GM21723 (cell line): ENCODE measurements around the gene BRD7.

Experiments
- ATAC-seq: cut with Tn5 transposase; IDR thresholded peaks from one replicate; pipeline ENCODE4 v1.9.1; 2021; ENCODE audit warnings: mild to moderate bottlenecking, moderate library complexity; ENCODE audit not compliant: unreplicated experiment

The BRD7 gene

DNA sequence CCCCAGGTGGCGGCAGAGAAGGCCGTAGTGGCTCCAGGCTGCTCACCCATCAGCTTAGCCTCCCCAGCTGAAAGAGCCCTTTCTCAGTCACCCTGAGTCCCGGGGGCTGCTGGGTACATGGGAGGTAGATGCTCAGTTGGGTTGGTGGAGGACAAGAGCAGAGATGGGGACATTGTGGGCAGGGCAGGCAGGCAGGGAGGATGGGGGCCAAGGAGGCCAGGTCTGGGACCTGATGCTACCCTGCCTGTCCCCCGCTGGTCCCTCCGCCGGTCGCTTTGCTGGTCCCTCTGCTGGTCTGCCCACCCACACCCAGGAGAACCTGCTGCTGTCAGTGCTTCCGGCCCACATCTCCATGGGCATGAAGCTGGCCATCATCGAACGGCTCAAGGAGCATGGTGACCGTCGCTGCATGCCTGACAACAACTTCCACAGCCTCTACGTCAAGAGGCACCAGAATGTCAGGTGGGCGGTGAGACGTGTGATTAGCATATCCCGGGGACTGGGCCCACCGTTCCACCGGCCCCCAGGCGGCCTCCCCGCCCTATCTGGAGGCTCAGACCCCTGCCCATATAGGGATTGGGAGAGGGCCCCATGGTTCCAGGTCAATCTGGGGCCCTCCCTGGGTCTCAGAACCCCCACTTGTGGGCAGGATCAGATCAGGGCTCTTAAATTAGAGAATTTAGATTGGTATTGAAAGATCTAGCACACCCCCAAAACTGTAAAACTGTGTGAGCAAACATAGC, 75.6 kb downstream of the BRD7 start:
- ATAC-seq = no peak

DNA sequence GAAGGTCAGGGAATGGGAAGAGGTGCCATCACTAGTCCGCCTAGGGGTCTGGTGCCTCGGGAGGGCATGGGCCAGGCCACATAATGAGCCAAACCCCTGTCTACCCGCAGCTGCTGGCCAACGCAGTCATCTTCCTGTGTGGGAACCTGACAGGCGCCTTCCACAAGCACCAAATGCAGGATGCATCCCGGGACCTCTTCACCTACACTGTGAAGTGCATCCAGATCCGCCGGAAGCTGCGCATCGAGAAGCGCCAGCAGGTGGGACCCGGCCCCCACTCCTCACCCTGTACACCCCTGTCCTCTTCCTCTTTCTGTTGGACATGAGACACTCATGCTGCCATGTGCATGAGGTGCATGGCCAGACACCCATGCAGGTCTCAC, 76.2 kb downstream of the BRD7 start:
- no peak for ATAC-seq

DNA sequence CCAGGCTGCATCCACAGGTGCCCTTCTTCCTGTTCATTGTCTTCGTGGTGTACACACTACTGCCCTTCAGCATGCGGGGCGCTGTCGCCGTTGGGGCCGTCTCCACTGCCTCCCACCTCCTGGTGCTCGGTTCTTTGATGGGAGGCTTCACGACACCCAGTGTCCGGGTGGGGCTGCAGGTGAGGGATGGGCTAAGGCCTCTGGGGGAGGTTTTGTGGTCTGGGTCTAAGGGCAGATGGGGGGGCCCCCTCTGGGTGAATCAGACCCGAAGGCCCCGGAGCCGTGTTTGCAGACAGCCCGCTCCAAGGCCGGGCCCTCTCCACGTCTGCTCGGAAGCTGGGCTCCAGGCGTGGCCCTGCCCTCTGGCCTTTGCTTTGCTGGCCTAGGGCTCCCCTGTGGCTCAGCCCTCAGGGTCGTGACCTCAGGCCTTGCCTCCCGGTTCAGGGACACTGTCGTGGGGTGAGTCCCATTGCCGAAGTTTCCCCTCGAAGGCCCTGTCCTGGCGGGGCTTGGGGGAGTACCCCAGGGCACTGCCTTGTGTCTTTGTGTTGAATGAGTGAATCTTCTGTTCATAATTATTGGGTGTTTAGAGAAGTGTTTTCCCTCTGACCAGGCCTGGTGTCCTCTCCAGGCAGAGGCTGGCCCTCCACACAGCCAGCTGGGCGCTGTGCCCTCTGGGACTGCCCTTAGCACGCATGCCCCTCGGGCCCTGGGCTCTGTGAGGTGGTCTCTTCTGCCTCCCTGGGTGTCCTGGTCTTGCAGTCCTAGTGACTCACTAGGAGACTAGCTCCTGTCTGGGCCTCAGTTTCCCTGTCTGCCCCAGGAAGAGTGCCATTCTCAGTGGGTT, 76.8 kb downstream of the BRD7 start:
- ATAC-seq = no peak

DNA sequence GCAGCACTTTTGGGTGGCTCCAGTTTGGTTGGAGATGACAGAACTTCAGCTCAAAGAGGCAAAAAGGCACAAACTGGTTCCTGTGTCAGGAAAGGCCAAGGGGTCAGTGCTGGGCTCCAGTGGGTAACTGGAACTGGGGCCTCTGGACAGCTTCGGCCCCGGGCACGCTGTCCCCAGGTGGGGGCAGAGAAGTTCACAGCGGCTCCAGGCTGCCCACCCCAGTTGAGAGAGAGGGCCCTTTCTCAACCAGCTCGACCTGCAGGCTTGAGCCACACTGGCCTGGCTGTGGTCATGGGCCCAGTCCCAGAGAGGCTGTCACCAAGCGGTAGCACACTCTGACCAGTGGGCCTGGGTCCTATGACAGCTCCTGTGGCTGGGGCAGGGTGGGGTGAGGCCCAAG, 77.9 kb downstream of the BRD7 start:
- no peak for ATAC-seq

DNA sequence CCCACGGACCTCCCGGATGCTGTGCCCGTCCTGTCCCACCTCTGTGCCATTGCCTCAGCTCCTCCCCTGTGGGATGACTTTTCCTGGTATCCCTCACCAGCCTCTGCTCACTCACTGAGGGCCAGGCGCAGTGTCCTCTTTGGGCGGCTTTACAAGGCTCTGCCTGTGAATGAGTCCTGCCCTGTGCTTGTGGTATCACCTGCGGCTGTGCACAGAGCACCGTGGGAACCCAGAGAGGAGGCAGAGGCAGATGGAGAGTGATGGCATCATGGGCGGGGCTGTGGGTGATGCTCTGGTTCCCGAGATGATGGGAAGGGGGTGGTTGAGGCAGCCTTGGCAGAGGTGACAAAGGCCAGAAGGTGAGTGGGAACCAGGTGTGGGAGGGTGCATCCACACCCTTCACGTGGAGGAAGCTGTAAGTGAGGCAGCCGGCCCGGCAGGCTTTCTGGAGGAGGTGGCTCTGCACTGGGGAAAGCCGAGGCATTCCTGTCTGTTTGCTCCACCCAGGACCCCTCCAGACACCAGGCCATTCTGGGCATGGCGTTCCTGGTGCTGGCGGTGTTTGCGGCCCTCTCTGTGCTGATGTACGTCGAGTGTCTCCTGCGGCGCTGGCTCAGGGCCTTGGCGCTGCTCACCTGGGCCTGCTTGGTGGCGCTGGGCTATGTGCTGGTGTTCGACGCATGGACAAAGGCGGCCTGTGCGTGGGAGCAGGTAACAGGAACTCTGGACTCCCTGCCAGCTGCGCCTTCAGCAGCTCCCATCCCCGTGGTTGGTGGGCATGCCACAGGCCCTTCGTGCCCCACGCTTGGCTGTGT, 78.6 kb downstream of the BRD7 start:
- ATAC-seq = no peak

DNA sequence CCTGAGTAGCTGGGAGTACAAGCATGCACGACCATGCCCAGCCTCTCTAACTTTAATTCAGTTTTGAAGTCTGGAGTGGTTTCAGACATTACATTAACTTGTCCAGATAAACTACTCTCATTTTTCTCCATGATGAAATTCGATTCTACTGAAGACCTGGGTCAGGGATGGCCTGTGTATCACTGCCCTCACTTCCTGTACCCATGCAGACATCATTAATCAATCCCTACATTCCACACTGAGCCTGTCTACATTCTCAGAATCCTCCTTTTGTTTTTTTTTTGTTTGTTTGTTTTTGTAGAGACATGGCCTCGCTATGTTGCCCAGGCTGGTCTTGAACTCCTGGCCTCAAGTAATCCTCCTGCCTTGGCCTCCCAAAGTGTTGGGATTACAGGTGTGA, 79.9 kb downstream of the BRD7 start:
- no peak for ATAC-seq

DNA sequence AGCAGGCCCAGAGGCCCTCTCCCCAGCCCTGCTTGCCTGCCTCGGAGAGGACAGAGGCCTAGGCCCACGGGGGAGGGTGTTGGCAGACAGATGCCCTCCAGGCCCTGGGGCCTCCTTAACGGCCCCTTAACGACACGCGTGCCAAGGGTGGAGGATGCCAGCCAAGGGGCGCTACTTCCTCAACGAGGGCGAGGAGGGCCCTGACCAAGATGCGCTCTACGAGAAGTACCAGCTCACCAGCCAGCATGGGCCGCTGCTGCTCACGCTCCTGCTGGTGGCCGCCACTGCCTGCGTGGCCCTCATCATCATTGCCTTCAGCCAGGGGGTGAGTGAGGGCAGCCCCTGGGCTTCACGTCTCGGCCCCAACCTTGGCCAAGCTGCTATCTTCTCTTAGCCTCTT, 80.8 kb downstream of the BRD7 start:
- no peak for ATAC-seq

DNA sequence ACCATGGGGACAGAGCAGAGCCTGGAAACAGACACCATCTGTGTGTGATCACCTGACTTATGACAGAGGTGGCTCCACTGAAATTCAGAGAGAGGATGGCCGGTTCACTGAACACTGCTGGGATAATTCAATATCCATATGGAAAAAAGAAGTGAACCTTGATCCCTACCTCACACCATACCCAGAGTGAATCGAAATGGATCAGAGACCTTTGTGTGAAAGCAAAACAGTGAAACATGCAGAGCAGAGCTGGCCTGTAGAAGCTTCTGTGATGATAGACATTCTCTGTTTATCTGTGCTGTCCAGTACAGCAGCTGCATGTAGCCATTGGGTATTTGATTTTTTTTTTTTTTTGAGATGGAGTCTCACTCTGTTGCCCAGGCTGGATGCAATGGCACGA, 82.1 kb downstream of the BRD7 start:
- ATAC-seq = no peak

DNA sequence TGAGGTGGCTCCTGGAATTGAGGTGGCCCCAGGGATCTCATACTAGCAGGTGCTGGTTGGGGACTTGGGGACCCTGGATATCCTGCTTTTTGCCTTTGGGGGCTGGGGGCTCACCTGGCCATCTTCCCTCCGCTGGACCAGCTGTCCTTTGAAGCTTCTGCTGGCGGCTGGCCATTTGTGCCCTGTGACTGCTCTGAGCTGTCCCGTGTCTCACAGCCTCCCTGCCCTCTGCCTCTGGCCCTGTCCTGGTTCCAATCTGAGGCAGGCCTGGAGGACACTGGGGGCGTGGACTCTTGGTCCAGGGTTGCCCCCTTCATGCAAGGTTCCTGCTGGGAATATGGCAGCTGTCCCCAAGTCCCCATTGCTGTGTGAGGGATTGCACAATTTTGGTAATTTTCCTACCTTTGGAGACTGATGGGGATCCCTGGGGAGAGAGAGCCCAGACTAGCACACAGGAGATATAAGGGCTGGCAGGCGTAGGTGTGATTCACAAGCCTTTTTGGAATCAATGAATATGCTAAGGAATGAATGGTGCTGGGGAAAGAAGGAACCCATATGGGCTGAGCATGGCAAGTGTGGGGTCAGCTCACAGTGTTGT, 83.3 kb downstream of the BRD7 start:
- ATAC-seq = no peak

DNA sequence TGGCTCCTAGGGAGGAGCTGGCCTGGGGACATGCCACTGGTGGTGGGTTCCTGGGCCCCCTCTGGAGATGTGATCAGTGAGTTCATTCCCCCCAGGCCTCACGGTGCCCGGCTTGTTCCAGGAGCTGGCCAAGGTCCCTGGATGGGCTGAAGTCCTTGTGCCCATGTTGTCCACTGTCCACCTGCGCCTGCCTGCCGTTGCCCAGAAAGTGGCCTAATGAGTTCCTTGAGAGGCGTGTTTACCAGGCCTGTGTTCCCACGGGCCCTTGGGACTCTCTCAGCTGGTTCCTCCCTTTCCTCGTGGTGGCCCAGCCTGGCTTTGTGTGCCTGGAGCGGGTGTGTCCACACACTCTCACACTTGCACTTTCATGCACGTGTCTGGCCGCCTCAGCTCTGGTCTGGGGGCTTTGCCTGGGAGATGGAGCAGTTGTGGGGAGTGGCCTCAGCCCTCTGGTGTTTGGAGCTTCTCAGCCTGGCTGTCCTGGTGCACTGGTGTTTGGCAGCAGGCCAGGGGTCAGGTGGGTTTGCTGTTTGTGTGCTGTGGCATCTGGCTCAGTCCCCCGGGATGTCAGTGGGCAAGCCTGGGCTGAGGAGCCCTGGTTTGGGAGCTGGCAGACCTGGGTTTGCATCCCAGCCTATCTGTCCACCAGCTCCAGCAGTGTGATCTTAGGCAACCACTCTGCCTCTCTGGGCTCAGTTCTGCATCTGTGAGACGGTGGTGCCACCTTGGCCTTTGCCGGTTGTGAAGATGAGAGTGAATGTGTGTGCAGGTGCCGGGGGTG, 84.5 kb downstream of the BRD7 start:
- no peak for ATAC-seq

DNA sequence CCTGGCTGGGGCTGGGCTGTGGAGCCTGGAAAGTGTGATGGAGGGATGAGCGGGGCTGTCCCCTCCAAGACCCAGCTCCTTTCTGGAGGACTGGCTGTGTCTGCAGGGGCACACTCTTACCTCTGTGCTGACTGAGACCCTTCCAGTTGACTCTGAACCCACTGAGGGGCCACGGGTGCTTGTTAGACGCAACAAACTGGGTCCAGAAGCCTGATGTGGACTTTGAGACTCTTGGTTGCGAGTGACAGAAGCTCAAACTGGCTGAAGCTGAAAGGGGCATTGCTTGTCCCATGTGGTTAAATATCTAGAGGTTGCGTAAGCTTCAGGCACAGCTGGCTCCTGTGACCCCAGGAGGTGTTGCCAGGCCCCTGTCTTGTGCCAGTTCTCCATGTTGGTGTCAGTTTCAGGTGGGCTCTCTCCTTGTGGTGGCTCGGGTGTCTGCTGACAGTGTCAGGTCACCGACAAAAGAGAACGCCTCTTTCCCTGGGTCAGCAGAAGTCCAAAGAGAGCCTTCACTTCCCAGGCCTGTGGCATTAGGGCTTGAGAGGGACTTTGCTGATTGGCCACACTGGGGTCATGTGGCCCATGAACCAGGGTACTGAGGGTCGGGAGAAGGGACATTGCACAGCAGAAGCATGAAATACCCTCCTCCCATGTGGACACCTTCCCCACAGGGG, 85.7 kb downstream of the BRD7 start:
- no peak for ATAC-seq

DNA sequence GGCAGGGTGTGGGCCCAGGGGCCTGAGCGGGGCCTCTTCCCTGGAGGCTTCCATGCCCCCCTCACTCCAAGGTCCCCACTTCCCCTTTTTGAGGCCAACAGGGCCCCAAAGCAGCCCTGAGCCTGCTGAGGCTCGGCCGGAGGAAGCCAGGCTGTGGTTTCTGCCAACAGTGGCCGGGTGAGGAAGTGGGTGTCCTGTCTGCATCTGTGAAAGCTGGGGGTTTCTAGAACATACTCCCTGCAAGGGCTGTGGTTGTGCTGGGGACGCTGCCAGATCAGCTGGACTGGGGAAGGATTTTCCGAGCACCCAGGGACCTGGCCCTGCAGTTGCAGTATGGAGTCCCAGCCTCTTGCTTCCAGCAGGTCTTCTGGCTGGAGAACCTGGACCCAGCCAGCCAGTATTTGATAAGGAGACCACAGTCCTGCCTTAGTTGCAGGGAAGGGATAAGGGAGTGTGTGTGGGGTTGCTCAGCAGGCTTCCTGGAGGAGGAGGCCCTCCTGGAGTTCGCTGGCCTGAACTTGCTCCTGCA, 86.7 kb downstream of the BRD7 start:
- peak; percentile 93 for ATAC-seq

DNA sequence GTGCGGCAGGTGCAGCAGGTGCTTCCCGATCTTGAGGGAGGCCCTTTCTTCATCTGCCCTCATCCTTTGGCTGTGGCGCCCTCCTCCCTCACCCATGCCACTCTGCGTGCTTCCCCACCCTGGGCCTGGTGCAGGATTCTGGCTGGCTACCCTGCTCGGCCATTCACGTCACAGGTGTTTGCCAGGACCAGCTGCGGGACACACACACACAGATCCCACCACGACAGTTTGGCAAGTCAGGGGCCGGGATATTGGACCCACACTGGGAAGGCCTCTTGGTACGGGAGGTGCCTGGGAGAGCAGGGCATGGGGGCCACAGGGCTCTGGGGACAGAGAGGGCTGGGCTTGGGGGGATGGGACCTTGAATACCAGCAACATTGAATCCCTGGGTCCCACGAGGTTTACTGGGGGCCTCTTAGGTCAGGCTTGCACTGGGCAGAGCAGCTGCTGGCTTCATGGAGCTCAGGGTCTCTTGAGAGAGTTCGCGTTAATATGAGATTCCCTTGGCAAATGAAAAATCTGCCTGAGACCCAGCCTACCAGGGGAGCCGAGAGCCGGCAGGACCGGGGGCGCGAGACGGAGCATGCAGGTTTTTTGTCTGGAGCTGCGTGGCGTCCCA, 87.3 kb downstream of the BRD7 start:
- peak; percentile 3 for ATAC-seq

DNA sequence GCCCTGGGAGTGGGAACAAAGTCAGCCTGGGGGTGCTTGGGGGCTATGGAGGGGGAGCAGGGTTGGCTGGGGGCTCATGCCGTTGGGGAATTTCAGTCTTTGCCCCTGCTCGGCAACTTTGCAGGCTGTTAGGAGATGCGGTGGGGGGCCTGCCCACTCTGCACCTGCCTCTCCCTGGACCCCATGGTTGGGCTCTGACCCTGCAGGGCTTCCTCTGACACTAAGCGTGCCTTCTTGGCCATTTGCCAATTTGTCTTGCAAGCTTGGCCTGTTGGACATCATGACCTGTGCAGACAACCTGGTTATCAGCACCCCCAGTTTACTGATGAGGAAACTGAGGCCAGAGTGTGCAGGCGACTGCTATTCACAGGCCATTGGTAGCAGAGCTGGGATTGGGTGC, 87.9 kb downstream of the BRD7 start:
- ATAC-seq = no peak

DNA sequence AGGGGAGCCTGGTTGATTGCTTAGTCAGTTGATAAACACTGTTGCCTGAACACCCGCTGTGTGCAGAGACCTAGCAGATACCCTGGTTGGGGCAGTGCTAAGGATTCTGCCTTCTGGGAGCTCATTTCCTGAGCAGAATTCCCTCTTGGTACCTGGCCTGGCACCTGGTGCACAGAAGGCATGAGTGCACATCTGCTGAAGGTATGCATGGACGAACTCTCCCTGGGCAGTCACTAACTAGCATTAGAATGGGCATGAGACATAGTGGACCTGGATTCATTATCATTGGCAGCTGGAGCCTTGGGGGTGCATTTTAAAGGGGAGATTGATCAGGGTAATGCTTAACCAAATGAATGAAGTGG, 89.3 kb downstream of the BRD7 start:
- no peak for ATAC-seq

DNA sequence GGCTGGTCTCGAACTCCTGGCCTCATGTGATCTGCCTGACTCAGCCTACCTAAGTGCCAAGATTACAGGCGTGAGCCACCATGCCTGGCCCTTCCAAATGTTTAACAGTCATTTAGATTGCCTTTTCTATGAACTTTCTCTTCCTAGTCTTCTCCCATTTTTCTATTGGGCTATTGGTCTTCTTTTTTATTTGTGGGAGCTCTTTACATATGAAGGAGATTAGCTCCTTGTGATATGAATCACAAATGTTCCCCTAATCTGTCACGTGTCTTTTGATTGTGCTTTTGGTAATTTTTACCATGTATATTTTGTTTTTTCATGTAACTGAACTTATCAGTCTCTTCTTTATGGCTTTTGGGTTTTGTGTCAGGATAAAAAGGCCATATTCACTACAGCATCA, 90.5 kb downstream of the BRD7 start:
- ATAC-seq = no peak

DNA sequence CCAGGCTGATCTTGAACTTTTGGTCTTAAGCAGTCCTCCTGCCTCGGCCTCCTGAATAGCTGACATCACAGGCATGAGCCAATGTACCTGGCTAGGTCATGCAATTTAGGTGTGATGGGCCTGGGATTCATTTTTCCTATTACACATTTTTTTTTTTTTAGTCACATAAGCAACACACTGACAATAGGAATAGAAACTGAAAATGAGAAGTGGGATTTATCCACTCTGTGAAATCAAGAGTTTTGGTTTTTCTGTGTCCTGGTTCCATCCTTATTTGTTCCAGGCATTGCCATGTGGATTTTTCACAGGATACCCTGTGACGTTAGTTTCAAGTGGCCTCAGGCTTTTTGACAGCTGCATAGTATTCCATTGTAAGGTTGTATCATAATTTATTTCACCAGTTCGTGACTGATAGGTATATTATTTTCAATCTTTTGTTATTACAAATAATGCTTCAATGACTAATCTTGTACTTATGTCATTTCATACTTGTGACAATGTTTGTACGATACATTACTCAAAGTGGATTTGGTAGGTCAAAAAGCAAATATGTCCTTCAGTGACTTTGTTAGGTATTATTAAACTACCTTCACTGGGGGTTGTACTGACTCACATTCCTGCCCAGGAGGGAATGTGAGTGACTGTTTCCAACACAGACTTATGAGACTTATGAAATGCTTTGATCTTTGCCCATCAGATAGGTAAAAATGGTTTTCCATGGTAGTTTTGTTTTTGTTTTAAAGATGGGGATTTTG, 91.8 kb downstream of the BRD7 start:
- ATAC-seq = no peak

DNA sequence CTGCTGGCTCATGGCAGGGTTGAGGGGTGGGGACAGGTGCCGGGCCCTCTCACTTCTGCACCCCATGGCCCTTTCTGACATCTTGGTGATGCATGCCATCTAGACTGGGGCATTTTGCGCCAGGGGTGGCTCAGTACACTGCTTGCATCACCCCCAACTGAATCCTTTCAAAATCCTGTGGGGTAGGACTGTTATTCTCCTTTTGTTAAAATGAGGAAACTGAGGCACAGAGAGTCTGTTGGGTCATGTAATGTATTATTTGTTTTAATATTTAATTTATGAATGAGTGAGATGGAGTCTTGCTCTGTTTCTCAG, 92.5 kb downstream of the BRD7 start:
- ATAC-seq = no peak
